Spleen (tissue), 7 donors: ENCODE results near the gene NOL9.
"Not testable (repeated sequence)": the region's sequence is repeated elsewhere in the genome, so short reads cannot be mapped to it uniquely, and the experiment has no call there.

Experiments
- CTCF ChIP-seq, 11 experiments: fragments of 200-600 bp in 7 of 11; fragments of 450-650 bp in 4 of 11; sonication (generic) in 4 of 11; IDR thresholded peaks in 8 of 11; conservative IDR thresholded peaks in 3 of 11; 1 replicate in 7 of 11; 2 replicates in 4 of 11; pipeline versions ENCODE4 v1.4.0 to v1.8.0; 2016 to 2021; ENCODE audit warnings: antibody characterized with exemption in 11 of 11, inconsistent platforms in 4 of 11, mild to moderate bottlenecking in 1 of 11
- POLR2AphosphoS5 ChIP-seq, 3 donors: sonication (generic); formaldehyde crosslinking; IDR thresholded peaks; one replicate each; pipeline ENCODE4 v1.5.1; 2017; ENCODE audit warnings: antibody characterized with exemption in 3 of 3
- donor health status: DM: no; HTN: no; CAD: no; lungs with moderate emphysema.
- donor health status: DM: no; HTN: no; CAD: no.
- donor health status: DM: no; HTN: no; CAD: no.

- not testable (repeated sequence) for TF ChIP-seq CTCF (IDR thresholded peaks at IDR 0.05 in 8 of 11, conservative IDR thresholded peaks at IDR 0.05 in 3 of 11); POLR2AphosphoS5 (IDR thresholded peaks at IDR 0.05)
Measured at GRCh38 chr1:6559161-6559560, 4.8 kb upstream of the NOL9 start.
